Neural progenitor cell (in vitro differentiated cells): ENCODE data around the gene MFSD12. TPM values are rescaled to one million over a fixed set of nuclear protein-coding genes. Genes with fewer than 3 reads are reported as not detected.

Experiments
- DNase-seq: peaks from one replicate; pipeline ENCODE4 v3.0.0-alpha.2; 2016; ENCODE audit warnings: low spot score
- H2AFZ ChIP-seq: fragments of 200-600 bp; sonication (generic); replicated peaks from 2 replicates; pipeline ENCODE4 v1.6.1; 2016; ENCODE audit warnings: antibody characterized with exemption
- H3F3A ChIP-seq: fragments of 200-600 bp; sonication (generic); 2 replicates; pipeline ENCODE4 v1.6.1; 2016; ENCODE audit warnings: antibody characterized with exemption, low read depth
- H3K27ac ChIP-seq: fragments of 200-600 bp; sonication (generic); 2 replicates; pipeline ENCODE4 v1.5.1; 2016; ENCODE audit warnings: mild to moderate bottlenecking
- H3K27me3 ChIP-seq: fragments of 200-600 bp; sonication (generic); 2 replicates; pipeline ENCODE4 v1.6.1; 2016; ENCODE audit warnings: mild to moderate bottlenecking, moderate library complexity
- H3K36me3 ChIP-seq: fragments of 200-600 bp; sonication (generic); 2 replicates; pipeline ENCODE4 v1.5.1; 2016
- H3K4me1 ChIP-seq: fragments of 200-600 bp; sonication (generic); 2 replicates; pipeline ENCODE4 v1.6.1; 2016; ENCODE audit warnings: mixed run types
- H3K4me2 ChIP-seq: fragments of 200-600 bp; sonication (generic); 2 replicates; pipeline ENCODE4 v1.6.1; 2016
- H3K4me3 ChIP-seq: fragments of 200-600 bp; sonication (generic); 2 replicates; pipeline ENCODE4 v1.5.1; 2016
- H3K79me2 ChIP-seq: fragments of 200-600 bp; sonication (generic); 2 replicates; pipeline ENCODE4 v1.6.1; 2016; ENCODE audit warnings: low read depth
- H3K9ac ChIP-seq: fragments of 200-600 bp; sonication (generic); 2 replicates; pipeline ENCODE4 v1.6.1; 2016
- H3K9me3 ChIP-seq: fragments of 200-600 bp; sonication (generic); 2 replicates; pipeline ENCODE4 v1.5.1; 2016; ENCODE audit warnings: low read depth
- H4K20me1 ChIP-seq: fragments of 200-600 bp; sonication (generic); 2 replicates; pipeline ENCODE4 v1.6.1; 2016; ENCODE audit warnings: low read depth
- H3K27ac Mint-ChIP-seq: 3 replicates; pipeline ENCODE4 v1.8.0; 2021; ENCODE audit warnings: mixed read lengths
- H3K27me3 Mint-ChIP-seq: 2 replicates; pipeline ENCODE4 v1.8.0; 2022; ENCODE audit warnings: low read depth, mild to moderate bottlenecking, inconsistent platforms, moderate library complexity, mixed read lengths; ENCODE audit not compliant: insufficient read depth
- H3K36me3 Mint-ChIP-seq: 3 replicates; pipeline ENCODE4 v1.8.0; 2021; ENCODE audit warnings: mixed read lengths
- H3K4me1 Mint-ChIP-seq: 3 replicates; pipeline ENCODE4 v1.8.0; 2021; ENCODE audit warnings: mixed read lengths
- H3K4me3 Mint-ChIP-seq: 3 replicates; pipeline ENCODE4 v1.8.0; 2021; ENCODE audit warnings: mild to moderate bottlenecking, moderate library complexity, mixed read lengths
- H3K9me3 Mint-ChIP-seq: 3 replicates; pipeline ENCODE4 v1.8.0; 2020; ENCODE audit warnings: mixed read lengths
- CTCF ChIP-seq: fragments of 200-600 bp; sonication (generic); IDR thresholded peaks from 2 replicates; pipeline ENCODE4 v1.5.1; 2017; ENCODE audit warnings: antibody characterized with exemption, mild to moderate bottlenecking
- EZH2 ChIP-seq: fragments of 200-600 bp; sonication (generic); IDR thresholded peaks from 2 replicates; pipeline ENCODE4 v1.6.1; 2017; ENCODE audit warnings: antibody characterized with exemption, mild to moderate bottlenecking, moderate library complexity
- EZH2phosphoT487 ChIP-seq: fragments of 200-600 bp; sonication (generic); IDR thresholded peaks from 2 replicates; pipeline ENCODE4 v1.6.1; 2017; ENCODE audit warnings: antibody characterized with exemption
- total RNA-seq: library from RNA; depleted of rRNA; stranded (reverse); fragments of >200 nt; gene quantifications from 2 replicates; pipeline ENCODE4 v1.2.3, GENCODE V29; 2015; ENCODE audit warnings: low replicate concordance

Gene MFSD12
- total RNA-seq, 1 donor from 2014 or later: 34.1 TPM

GRCh38 chr19:3511506-3512251, 45.7 kb downstream of the MFSD12 start:
- peaks cover 100% of the 10 kb centered on the region for H4K20me1 ChIP-seq

GRCh38 chr19:3510727-3511126, 46.7 kb downstream of the MFSD12 start:
- Mint-ChIP-seq H3K27ac (no peak overlapping the region), H3K27me3 (peaks cover 8% of the 10 kb centered on the region), H3K4me3 (no peak overlapping the region), H3K9me3 (no peaks in the 10 kb centered on the region), H3K36me3 (peaks cover 10% of the 10 kb centered on the region), H3K4me1 (peaks cover 31% of the 10 kb centered on the region)
- H3K79me2 ChIP-seq: peaks cover 94% of the 10 kb centered on the region
- H2AFZ ChIP-seq: no peak overlapping the region
- DNase-seq: no peak
- H3K27ac ChIP-seq: no peak overlapping the region
- no peak overlapping the region for H3K4me3 ChIP-seq
- peaks cover 7% of the 10 kb centered on the region for H3K4me1 ChIP-seq
- H3K9me3 ChIP-seq: no peaks in the 10 kb centered on the region
- TF ChIP-seq EZH2 (no peak), CTCF (no peak), EZH2phosphoT487 (no peak)
- H3F3A ChIP-seq: peaks cover under 1% of the 10 kb centered on the region
- no peaks in the 10 kb centered on the region for H3K36me3 ChIP-seq
- no peaks in the 10 kb centered on the region for H3K27me3 ChIP-seq
- peaks cover 92% of the 10 kb centered on the region for H4K20me1 ChIP-seq
- H3K4me2 ChIP-seq: no peak overlapping the region
- H3K9ac ChIP-seq: no peak overlapping the region

More at GRCh38 chr19:3511506-3512251, 45.7 kb downstream of the MFSD12 start:
- H3K4me3 Mint-ChIP-seq: no peak overlapping the region
- peaks cover 8% of the 10 kb centered on the region for H3K27me3 Mint-ChIP-seq
- Histone ChIP-seq H3K4me1 (peaks cover 7% of the 10 kb centered on the region), H3K9me3 (no peaks in the 10 kb centered on the region), H3K4me3 (no peak overlapping the region), H3K4me2 (no peak overlapping the region), H2AFZ (no peak overlapping the region), H3F3A (no peaks in the 10 kb centered on the region), H3K36me3 (no peaks in the 10 kb centered on the region), H3K27ac (no peak overlapping the region), H3K27me3 (no peaks in the 10 kb centered on the region), H3K9ac (no peak overlapping the region), H3K79me2 (peaks cover 100% of the 10 kb centered on the region)
- peaks cover 10% of the 10 kb centered on the region for H3K36me3 Mint-ChIP-seq
- peaks cover 29% of the 10 kb centered on the region for H3K4me1 Mint-ChIP-seq
- H3K9me3 Mint-ChIP-seq: no peaks in the 10 kb centered on the region
- DNase-seq: no peak
- no peak overlapping the region for H3K27ac Mint-ChIP-seq
- TF ChIP-seq EZH2phosphoT487: no peak
- TF ChIP-seq CTCF: no peak
- TF ChIP-seq EZH2: no peak

- H3K4me2 ChIP-seq: no peak overlapping the region
- H3K4me1 Mint-ChIP-seq: peaks cover 35% of the 10 kb centered on the region
- H3K4me3 Mint-ChIP-seq: peak overlapping the region; percentile 19
- H3K27ac ChIP-seq: no peak overlapping the region
- H3K79me2 ChIP-seq: peaks cover 82% of the 10 kb centered on the region
- no peaks in the 10 kb centered on the region for H3K36me3 ChIP-seq
- H3K27me3 Mint-ChIP-seq: peaks cover 8% of the 10 kb centered on the region
- no peak overlapping the region for H3K9ac ChIP-seq
- peaks cover 8% of the 10 kb centered on the region for H3F3A ChIP-seq
- H4K20me1 ChIP-seq: peaks cover 81% of the 10 kb centered on the region
- H3K4me3 ChIP-seq: no peak overlapping the region
- no peak overlapping the region for H2AFZ ChIP-seq
- peaks cover 10% of the 10 kb centered on the region for H3K36me3 Mint-ChIP-seq
- no peak for DNase-seq
- TF ChIP-seq EZH2 (no peak), CTCF (no peak), EZH2phosphoT487 (no peak)
- H3K9me3 Mint-ChIP-seq: no peaks in the 10 kb centered on the region
- H3K9me3 ChIP-seq: no peaks in the 10 kb centered on the region
- no peaks in the 10 kb centered on the region for H3K27me3 ChIP-seq
- H3K4me1 ChIP-seq: peaks cover 12% of the 10 kb centered on the region
- no peak overlapping the region for H3K27ac Mint-ChIP-seq
Observed at GRCh38 chr19:3509566-3509989, 47.8 kb downstream of the MFSD12 start.
